Stimulated activated CD8-positive, alpha-beta memory T cell treated with anti-CD3 and anti-CD28 coated beads, Interleukin-7, amount 100 ng/mL, for 4 hours (primary cell): ENCODE data around the gene SEL1L3.

Experiments
- DNase-seq, 2 donors: peaks; one replicate each; pipeline ENCODE4 v3.0.0-alpha.2; 2020; ENCODE audit warnings: low read depth in 2 of 2

SEL1L3 gene

GRCh38 chr4:25817059-25817681 is 45.6 kb downstream of the SEL1L3 start:
- no peak for DNase-seq

GRCh38 chr4:25816591-25817058 is 46.2 kb downstream of the SEL1L3 start:
- DNase-seq = no peak

- no peak for DNase-seq
These were observed 47.2 kb downstream of the SEL1L3 start for GRCh38 chr4:25815586-25815985.

- DNase-seq = no peak
These were observed 48.3 kb downstream of the SEL1L3 start for GRCh38 chr4:25814301-25815136.

- no peak for DNase-seq
These were observed 49.2 kb downstream of the SEL1L3 start for GRCh38 chr4:25813448-25814106.

- no peak for DNase-seq
These were observed 50.9 kb downstream of the SEL1L3 start for GRCh38 chr4:25811841-25812240.

- DNase-seq = no peak
These were observed 51.5 kb downstream of the SEL1L3 start for GRCh38 chr4:25811374-25811690.

GRCh38 chr4:25810461-25811373 is 52.1 kb downstream of the SEL1L3 start:
- no peak for DNase-seq

GRCh38 chr4:25809996-25810395 is 52.8 kb downstream of the SEL1L3 start:
- DNase-seq = no peak

- DNase-seq = no peak
These were observed 55.6 kb downstream of the SEL1L3 start for GRCh38 chr4:25807102-25807728.

- DNase-seq = no peak
These were observed 57.4 kb downstream of the SEL1L3 start for GRCh38 chr4:25805255-25805860.

GRCh38 chr4:25803720-25804225 is 59.0 kb downstream of the SEL1L3 start:
- DNase-seq = no peak

GRCh38 chr4:25801594-25801993 is 61.2 kb downstream of the SEL1L3 start:
- DNase-seq = no peak

GRCh38 chr4:25800245-25800644 is 62.5 kb downstream of the SEL1L3 start:
- DNase-seq = no peak

- DNase-seq = no peak
These were observed 63.3 kb downstream of the SEL1L3 start for GRCh38 chr4:25799522-25799921.

- DNase-seq = no peak
These were observed 65.7 kb downstream of the SEL1L3 start for GRCh38 chr4:25797136-25797535.

GRCh38 chr4:25795566-25796454 is 67.0 kb downstream of the SEL1L3 start:
- no peak for DNase-seq

GRCh38 chr4:25795091-25795490 is 67.7 kb downstream of the SEL1L3 start:
- no peak for DNase-seq

- no peak for DNase-seq
These were observed 69.9 kb downstream of the SEL1L3 start for GRCh38 chr4:25792876-25793275.
